ENCODE data around the gene DPH5.

GRCh38 chr1:101060992-101061391 is 35.4 kb upstream of the DPH5 start:
- no peak for TF ChIP-seq CTCF (IDR thresholded peaks at IDR 0.05)
- TF ChIP-seq POLR2A (IDR thresholded peaks at IDR 0.05) = no peak

Measured in right lobe of liver (tissue), 4 donors.